ACC112 (cell line): ENCODE measurements around the gene NPC1L1.

ENCODE experiments used
- H2AFZ ChIP-seq: fragments of 200-600 bp; sonication (generic); one replicate; pipeline ENCODE4 v1.6.0; 2017; ENCODE audit warnings: antibody characterized with exemption, low read length; ENCODE audit not compliant: unreplicated experiment
- H3K27ac ChIP-seq: fragments of 200-600 bp; sonication (generic); 2 replicates; pipeline ENCODE4 v1.5.1; 2014; ENCODE audit warnings: low read depth, mild to moderate bottlenecking, antibody characterized with exemption, low read length, moderate library complexity
- H3K27me3 ChIP-seq: fragments of 200-600 bp; sonication (generic); 2 replicates; pipeline ENCODE4 v1.6.1; 2014; ENCODE audit warnings: mild to moderate bottlenecking, antibody characterized with exemption, low read length, moderate library complexity, mixed read lengths; ENCODE audit not compliant: insufficient read depth
- H3K36me3 ChIP-seq: fragments of 200-600 bp; sonication (generic); 2 replicates; pipeline ENCODE4 v1.6.1; 2016; ENCODE audit warnings: mild to moderate bottlenecking, antibody characterized with exemption, low read length, moderate library complexity, mixed read lengths; ENCODE audit not compliant: insufficient read depth
- H3K4me1 ChIP-seq: fragments of 200-600 bp; sonication (generic); one replicate; pipeline ENCODE4 v1.6.1; 2016; ENCODE audit warnings: low read length, mixed read lengths; ENCODE audit not compliant: insufficient read depth, unreplicated experiment, control insufficient read depth
- H3K4me3 ChIP-seq: fragments of 200-600 bp; sonication (generic); 2 replicates; pipeline ENCODE4 v1.5.1; 2014; ENCODE audit warnings: mild to moderate bottlenecking, low read depth, low read length
- H3K79me2 ChIP-seq: fragments of 200-600 bp; sonication (generic); one replicate; pipeline ENCODE4 v1.6.0; 2016; ENCODE audit warnings: low read length; ENCODE audit not compliant: control insufficient read depth, unreplicated experiment, insufficient read depth

NPC1L1 gene

DNA sequence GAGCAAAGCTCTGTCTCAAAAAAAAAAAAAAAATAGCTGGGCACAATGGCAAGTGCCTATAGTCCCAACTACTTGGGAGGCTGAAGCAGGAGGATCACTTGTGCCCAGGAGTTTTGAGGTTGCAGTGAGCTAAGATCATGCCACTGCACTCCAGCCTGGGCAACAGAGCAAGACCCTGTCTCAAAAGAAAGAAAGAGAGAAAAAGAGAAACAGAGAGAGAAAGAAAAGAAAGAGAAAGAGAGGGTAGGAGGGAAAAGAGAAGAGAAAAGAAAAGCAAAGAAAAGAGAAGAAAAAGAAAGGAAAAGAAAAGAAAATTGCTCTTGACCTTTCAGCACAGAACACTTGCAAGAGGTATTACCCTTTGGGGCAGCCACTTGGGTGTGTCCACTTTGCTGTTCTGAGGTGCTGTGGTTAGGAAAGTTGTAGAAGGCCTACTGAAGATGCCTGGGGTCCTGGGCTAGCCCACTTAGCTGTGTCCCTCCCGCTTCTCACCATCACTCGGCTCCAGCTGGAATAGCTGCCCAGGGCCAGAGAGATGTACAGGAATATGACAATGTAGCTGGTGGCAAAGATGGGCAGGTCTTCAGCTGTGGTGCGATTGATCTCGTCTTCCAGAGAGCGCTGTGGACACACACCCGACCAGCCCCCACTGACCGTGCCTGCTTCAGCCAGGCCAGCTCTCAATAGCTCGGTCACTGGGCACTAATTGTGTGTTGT lies 5.6 kb downstream of the NPC1L1 start:
- no peaks in the 10 kb centered on the region for H3K36me3 ChIP-seq
- no peaks in the 10 kb centered on the region for H3K4me1 ChIP-seq
- no peak overlapping the region for H2AFZ ChIP-seq
- H3K4me3 ChIP-seq: no peak overlapping the region
- H3K27me3 ChIP-seq: no peaks in the 10 kb centered on the region
- no peak overlapping the region for H3K27ac ChIP-seq
- H3K79me2 ChIP-seq: no peaks in the 10 kb centered on the region

DNA sequence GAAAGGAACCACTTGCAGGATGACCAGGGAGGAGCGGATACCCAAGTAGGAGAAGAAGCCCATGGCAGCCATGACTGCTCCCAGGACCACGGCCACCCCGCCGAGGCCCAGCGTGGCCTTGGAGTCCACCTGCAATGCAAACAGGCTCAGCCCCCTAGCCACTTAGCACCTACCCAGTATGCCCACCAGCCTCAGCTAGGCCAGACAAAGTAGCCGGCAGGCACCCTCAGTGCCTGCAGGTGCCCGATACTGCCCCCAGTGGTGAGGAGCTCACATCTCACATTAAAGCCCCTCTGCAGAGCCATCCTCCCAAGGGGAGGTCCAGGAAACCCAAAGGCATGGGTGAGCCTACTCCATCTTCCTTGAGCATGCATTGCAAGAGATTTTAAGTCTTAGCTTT lies 6.6 kb downstream of the NPC1L1 start:
- no peaks in the 10 kb centered on the region for H3K27me3 ChIP-seq
- H3K36me3 ChIP-seq: no peaks in the 10 kb centered on the region
- no peak overlapping the region for H3K27ac ChIP-seq
- H3K4me1 ChIP-seq: no peaks in the 10 kb centered on the region
- H2AFZ ChIP-seq: no peak overlapping the region
- no peaks in the 10 kb centered on the region for H3K79me2 ChIP-seq
- H3K4me3 ChIP-seq: no peak overlapping the region

DNA sequence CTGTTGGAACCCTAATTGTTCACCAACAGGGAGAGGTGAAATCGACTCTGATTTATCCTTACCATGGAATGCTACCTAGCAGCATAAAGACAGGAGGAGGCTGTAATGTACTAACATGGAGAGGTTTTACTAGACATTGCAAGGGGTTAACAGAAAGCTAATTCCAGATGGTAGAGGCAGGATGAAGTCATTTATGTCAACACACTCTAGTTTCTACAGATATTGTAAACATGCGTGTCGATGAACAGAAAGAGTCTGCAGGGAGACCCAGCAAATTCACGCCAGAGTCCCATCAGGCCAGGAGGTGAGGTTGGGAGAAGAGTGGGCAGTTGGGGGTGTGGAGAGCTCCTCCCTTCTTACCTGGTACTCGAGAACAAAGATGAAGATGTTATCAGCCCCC lies 7.0 kb downstream of the NPC1L1 start:
- Histone ChIP-seq H3K4me3 (no peak overlapping the region), H3K36me3 (no peaks in the 10 kb centered on the region), H3K27me3 (no peaks in the 10 kb centered on the region), H3K27ac (no peak overlapping the region), H3K79me2 (no peaks in the 10 kb centered on the region), H3K4me1 (no peaks in the 10 kb centered on the region), H2AFZ (no peak overlapping the region)

DNA sequence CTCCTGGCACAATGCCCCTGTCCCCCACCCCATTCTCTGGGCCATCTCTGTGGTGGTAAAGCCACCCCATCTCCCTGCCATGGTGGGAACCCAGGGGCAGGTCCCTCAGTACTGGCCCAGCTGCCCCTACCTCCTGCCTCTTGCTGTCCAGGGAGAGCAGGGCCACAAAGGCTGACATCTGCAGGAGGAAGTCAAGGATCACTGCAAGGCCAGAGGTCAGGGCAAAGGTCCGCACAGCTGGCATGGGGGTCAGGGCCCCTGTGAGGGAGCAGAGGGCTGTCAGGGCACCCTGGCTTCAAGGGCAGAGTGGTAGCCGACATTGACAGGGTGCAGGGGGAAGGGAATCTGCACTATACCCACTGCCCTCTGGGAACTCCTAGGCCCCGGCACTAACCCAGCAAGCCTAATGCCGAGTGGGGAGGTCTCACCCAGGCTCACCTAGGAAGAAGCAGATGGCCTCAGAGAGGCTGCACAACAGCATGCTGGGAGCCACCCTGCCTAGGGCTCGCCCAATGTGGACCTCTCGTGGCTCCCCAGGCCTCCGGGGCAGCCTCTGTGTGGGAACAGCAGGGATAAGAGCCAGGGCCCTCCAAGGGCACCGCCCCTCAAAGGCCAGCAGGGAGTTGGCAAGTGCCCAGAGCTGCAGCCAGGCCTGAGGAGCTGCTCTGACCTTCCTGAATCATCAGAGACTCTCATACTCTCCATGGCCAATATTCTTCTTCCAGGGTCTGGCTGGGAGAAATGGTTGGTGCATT lies 7.7 kb downstream of the NPC1L1 start:
- Histone ChIP-seq H3K4me1 (no peaks in the 10 kb centered on the region), H3K27ac (no peak overlapping the region), H2AFZ (no peak overlapping the region), H3K36me3 (no peaks in the 10 kb centered on the region), H3K4me3 (no peak overlapping the region), H3K27me3 (no peaks in the 10 kb centered on the region), H3K79me2 (no peaks in the 10 kb centered on the region)

DNA sequence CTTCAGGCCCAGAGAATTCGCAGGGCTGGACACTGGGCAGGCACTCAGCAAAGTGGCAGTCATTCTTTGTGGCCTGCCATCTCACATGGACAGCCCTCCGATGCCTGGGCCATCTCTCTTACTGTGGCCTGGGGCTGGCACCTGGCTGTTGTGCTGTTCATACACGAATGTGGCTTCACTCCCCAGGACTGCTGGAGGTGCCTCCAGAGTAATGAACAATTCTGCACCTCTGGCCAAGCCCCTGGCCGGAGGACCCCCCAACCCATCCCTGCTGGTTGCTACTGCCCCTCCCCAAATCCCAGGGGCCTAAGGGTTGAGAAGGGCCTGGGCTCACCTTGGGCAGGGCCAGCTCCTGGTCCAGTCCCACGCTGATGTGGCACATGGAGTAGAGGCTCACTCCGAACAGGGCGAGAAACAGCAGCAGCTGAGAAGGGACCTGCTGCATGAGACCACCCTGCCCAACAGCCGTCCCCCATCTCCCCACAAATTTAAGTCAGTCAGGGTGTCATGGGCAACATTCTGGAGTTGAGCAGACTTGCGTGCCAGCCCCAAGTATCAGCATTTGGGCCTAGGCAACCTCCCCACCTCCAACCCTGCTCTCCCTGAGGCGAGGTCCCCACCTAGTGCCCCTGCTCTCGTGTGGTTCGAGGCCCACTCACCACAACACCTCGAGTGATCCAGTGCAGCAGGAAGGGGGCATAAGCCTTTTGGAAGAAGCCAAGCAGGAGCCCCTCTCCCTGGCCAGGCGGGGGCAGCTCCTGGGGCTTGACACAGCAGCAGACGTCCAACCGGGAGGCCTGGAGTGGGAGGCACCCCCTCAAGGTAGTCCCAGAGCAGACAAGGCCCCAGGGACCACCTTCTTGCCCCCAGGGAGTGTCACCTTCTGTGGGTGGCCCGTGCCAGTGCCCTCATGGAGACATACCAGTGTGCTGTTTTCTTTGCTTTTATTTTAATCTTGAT lies 9.4 kb downstream of the NPC1L1 start:
- H3K4me3 ChIP-seq: no peak overlapping the region
- H3K4me1 ChIP-seq: no peaks in the 10 kb centered on the region
- H3K27me3 ChIP-seq: no peaks in the 10 kb centered on the region
- no peak overlapping the region for H2AFZ ChIP-seq
- H3K79me2 ChIP-seq: no peaks in the 10 kb centered on the region
- no peak overlapping the region for H3K27ac ChIP-seq
- H3K36me3 ChIP-seq: no peaks in the 10 kb centered on the region

DNA sequence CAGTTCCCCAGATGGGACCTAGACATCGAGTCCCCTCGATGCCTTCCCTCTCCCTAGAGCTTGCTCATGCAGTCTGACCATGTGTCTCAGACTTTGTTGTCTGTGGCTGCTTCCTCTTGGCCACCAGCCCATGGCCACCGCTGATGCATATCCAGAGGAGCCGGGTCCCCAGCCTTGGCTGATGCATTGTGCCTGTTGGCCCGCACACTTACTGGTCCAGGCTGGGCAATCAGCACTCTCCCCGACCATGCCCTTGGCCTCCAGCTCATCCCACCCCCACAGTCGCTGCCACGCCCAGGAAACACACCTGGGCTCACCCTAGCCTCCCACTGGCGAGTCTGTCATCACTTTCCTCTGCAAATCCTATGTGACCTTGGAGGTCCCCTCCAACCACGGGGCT lies 10.1 kb downstream of the NPC1L1 start:
- no peak overlapping the region for H3K27ac ChIP-seq
- no peaks in the 10 kb centered on the region for H3K79me2 ChIP-seq
- H3K36me3 ChIP-seq: no peaks in the 10 kb centered on the region
- H3K27me3 ChIP-seq: no peaks in the 10 kb centered on the region
- H3K4me3 ChIP-seq: no peak overlapping the region
- no peaks in the 10 kb centered on the region for H3K4me1 ChIP-seq
- no peak overlapping the region for H2AFZ ChIP-seq

- H3K27me3 ChIP-seq: peaks cover 21% of the 10 kb centered on the region; the same call in 1 of the 2 replicates
Measured at GRCh38 chr7:44524811-44525388, 16.2 kb downstream of the NPC1L1 start.

GRCh38 chr7:44522315-44522714 lies 18.8 kb downstream of the NPC1L1 start:
- Histone ChIP-seq H3K4me3 (no peak overlapping the region), H3K4me1 (no peaks in the 10 kb centered on the region), H3K27ac (no peak overlapping the region), H3K36me3 (no peaks in the 10 kb centered on the region), H3K27me3 (peaks cover 21% of the 10 kb centered on the region; the same call in 1 of the 2 replicates), H2AFZ (no peak overlapping the region), H3K79me2 (no peaks in the 10 kb centered on the region)

More at GRCh38 chr7:44524811-44525388, 16.2 kb downstream of the NPC1L1 start:
- Histone ChIP-seq H3K79me2 (no peaks in the 10 kb centered on the region), H3K4me1 (no peaks in the 10 kb centered on the region), H3K27ac (no peak overlapping the region), H3K36me3 (no peaks in the 10 kb centered on the region), H2AFZ (no peak overlapping the region), H3K4me3 (no peak overlapping the region)

DNA sequence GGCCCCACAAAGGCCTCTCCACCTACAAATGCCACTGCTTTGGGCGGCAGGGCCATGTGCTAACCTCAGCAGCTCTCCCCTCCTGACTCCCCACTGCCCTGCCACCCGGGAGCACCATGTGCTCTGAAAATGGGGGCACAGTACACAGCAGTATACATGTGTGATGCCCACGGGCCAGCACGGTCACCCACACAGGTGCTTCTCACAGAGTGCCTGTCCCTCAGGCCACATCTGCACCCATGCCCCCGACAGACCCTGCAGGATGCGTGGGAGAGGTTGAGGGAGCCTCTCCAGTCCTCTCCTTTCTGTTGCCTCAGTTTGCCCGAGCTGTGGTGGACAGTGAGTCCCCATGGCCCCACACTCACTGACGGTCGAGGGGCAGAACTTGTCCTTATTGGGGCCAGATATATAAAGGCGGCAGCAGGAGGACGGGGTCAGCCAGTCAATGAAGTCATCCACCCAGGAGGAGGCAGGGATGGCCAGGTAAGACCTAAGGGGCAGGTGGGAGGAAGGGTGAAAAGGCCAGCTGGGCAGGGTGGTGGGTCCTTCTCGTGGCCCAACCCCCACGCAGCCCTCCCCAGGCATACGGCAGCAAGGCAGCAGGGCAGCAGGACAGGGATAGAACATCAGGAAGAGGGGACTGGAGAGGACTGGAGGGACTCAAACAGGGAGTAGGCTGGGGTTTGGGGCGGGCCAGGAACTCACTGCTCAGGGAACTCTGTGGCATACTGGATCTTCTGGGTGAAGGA lies 19.6 kb downstream of the NPC1L1 start:
- Histone ChIP-seq H3K27ac (no peak overlapping the region), H3K27me3 (peaks cover 21% of the 10 kb centered on the region; the same call in 1 of the 2 replicates), H3K36me3 (no peaks in the 10 kb centered on the region), H2AFZ (no peak overlapping the region), H3K4me3 (no peak overlapping the region), H3K4me1 (no peaks in the 10 kb centered on the region), H3K79me2 (no peaks in the 10 kb centered on the region)
